HepG2 (cell line): ENCODE results near the gene SH2D3C. TPM values are rescaled to one million over a fixed set of nuclear protein-coding genes. Genes with fewer than 3 reads are reported as not detected.

Experiments used
- ARHGAP35 ChIP-seq: sonication (generic); formaldehyde crosslinking; IDR thresholded peaks from 2 replicates; pipeline ENCODE4 v1.9.0; 2022; ENCODE audit warnings: mild to moderate bottlenecking, inconsistent platforms, moderate library complexity, missing genetic modification reagents, borderline replicate concordance
- CBFB ChIP-seq: sonication (generic); formaldehyde crosslinking; IDR thresholded peaks from 2 replicates; pipeline ENCODE4 v1.4.0; 2020; ENCODE audit warnings: missing genetic modification reagents
- CENPX ChIP-seq: sonication (generic); formaldehyde crosslinking; IDR thresholded peaks from 2 replicates; pipeline ENCODE4 v1.9.0; 2021; ENCODE audit warnings: mild to moderate bottlenecking, missing genetic modification reagents, moderate library complexity
- HOMEZ ChIP-seq: IDR thresholded peaks from 2 replicates; pipeline ENCODE4 v1.6.1; 2016; ENCODE audit warnings: low read depth
- KLF16 ChIP-seq, 2 experiments: sonication (generic) in 1 of 2; formaldehyde crosslinking in 1 of 2; IDR thresholded peaks; 2 replicates each; pipeline versions ENCODE4 v1.6.1 to v1.8.0; 2016 to 2023; ENCODE audit warnings: missing genetic modification reagents in 2 of 2, missing compliant biosample characterization in 1 of 2
- SMAD9 ChIP-seq: sonication (generic); formaldehyde crosslinking; IDR thresholded peaks from 2 replicates; pipeline ENCODE4 v1.5.1; 2020; ENCODE audit warnings: mild to moderate bottlenecking, missing genetic modification reagents
- TCF7 ChIP-seq: sonication (generic); IDR thresholded peaks from 2 replicates; pipeline ENCODE4 v1.6.1; 2016; ENCODE audit warnings: antibody characterized with exemption, low read depth
- THYN1 ChIP-seq: sonication (generic); formaldehyde crosslinking; IDR thresholded peaks from 2 replicates; pipeline ENCODE4 v1.8.1; 2023; ENCODE audit warnings: low read depth, mild to moderate bottlenecking, moderate library complexity, missing genetic modification reagents, borderline replicate concordance
- TP53 ChIP-seq: sonication (generic); formaldehyde crosslinking; conservative IDR thresholded peaks from 2 replicates; pipeline ENCODE4 v1.4.0; 2020; ENCODE audit warnings: missing genetic modification reagents
- U2AF2 ChIP-seq: fragments of 200-400 bp; formaldehyde crosslinking; IDR thresholded peaks from 2 replicates; pipeline ENCODE4 v1.6.1; 2017; ENCODE audit warnings: low read depth, mild to moderate bottlenecking, low read length
- ZBTB8A ChIP-seq: sonication (generic); formaldehyde crosslinking; IDR thresholded peaks from 2 replicates; pipeline ENCODE4 v1.4.0; 2020; ENCODE audit warnings: mild to moderate bottlenecking, low read depth, missing genetic modification reagents, borderline replicate concordance
- ZFP62 ChIP-seq: sonication (generic); formaldehyde crosslinking; IDR thresholded peaks from 2 replicates; pipeline ENCODE4 v1.4.0; 2020; ENCODE audit warnings: missing genetic modification reagents
- ZNF251 ChIP-seq: sonication (generic); formaldehyde crosslinking; IDR thresholded peaks from 2 replicates; pipeline ENCODE4 v1.9.0; 2021; ENCODE audit warnings: mild to moderate bottlenecking, missing genetic modification reagents
- ZNF362 ChIP-seq: sonication (generic); formaldehyde crosslinking; IDR thresholded peaks from 2 replicates; pipeline ENCODE4 v1.4.0; 2020; ENCODE audit warnings: missing genetic modification reagents, mild to moderate bottlenecking, borderline replicate concordance
- ZNF383 ChIP-seq: sonication (generic); formaldehyde crosslinking; IDR thresholded peaks from 2 replicates; pipeline ENCODE4 v1.4.0; 2020; ENCODE audit warnings: missing genetic modification reagents, mild to moderate bottlenecking, borderline replicate concordance
- ZNF512B ChIP-seq: sonication (generic); formaldehyde crosslinking; IDR thresholded peaks from 2 replicates; pipeline ENCODE4 v1.5.1; 2020; ENCODE audit warnings: missing genetic modification reagents, mild to moderate bottlenecking, borderline replicate concordance
- ZNF572 ChIP-seq: sonication (generic); formaldehyde crosslinking; IDR thresholded peaks from 2 replicates; pipeline ENCODE4 v1.5.1; 2020; ENCODE audit warnings: mild to moderate bottlenecking, missing genetic modification reagents
- ZNF766 ChIP-seq: sonication (generic); formaldehyde crosslinking; IDR thresholded peaks from 2 replicates; pipeline ENCODE4 v1.5.0; 2020; ENCODE audit warnings: missing genetic modification reagents, borderline replicate concordance
- ZNF790 ChIP-seq: sonication (generic); formaldehyde crosslinking; IDR thresholded peaks from 2 replicates; pipeline ENCODE4 v1.8.0; 2022; ENCODE audit warnings: missing genetic modification reagents, mild to moderate bottlenecking, borderline replicate concordance
- polyA plus RNA-seq, 8 experiments: library from polyadenylated mRNA; depleted of rRNA in 3 of 8; stranded (reverse) in 7 of 8; unstranded in 1 of 8; fragments of >200 nt; fragmentation: Illumina TruSeq in 4 of 8; extraction: Trizol in 4 of 8; gene quantifications; 2 replicates each; pipeline versions ENCODE4 v1.2.1 to v1.2.3, GENCODE V29; 2011 to 2016; ENCODE audit warnings: low read depth in 4 of 8, missing spikeins in 1 of 8, mixed read lengths in 1 of 8; ENCODE audit not compliant: insufficient read depth in 1 of 8
- total RNA-seq, 5 experiments: library from RNA; depleted of rRNA; stranded (reverse); fragments of >200 nt; fragmentation: Illumina TruSeq; extraction: Trizol; gene quantifications; 2 replicates each; pipeline ENCODE4 v1.2.3, GENCODE V29; 2016; ENCODE audit warnings: low read depth in 1 of 5
- TF ChIP-seq, protein P1 (sequence below): sonication (generic); formaldehyde crosslinking; conservative IDR thresholded peaks from 2 replicates; pipeline ENCODE4 v1.5.0; 2020; ENCODE audit warnings: missing genetic modification reagents
- TF ChIP-seq, protein P2 (sequence below): sonication (generic); formaldehyde crosslinking; IDR thresholded peaks from 2 replicates; pipeline ENCODE4 v1.9.0; 2022; ENCODE audit warnings: low read depth, missing genetic modification reagents

Gene SH2D3C
- total and polyA plus RNA-seq, 2 of the 13 experiments (the other 11 are each of a cell fraction or from before 2014, with no cell fraction given): not detected

DNA sequence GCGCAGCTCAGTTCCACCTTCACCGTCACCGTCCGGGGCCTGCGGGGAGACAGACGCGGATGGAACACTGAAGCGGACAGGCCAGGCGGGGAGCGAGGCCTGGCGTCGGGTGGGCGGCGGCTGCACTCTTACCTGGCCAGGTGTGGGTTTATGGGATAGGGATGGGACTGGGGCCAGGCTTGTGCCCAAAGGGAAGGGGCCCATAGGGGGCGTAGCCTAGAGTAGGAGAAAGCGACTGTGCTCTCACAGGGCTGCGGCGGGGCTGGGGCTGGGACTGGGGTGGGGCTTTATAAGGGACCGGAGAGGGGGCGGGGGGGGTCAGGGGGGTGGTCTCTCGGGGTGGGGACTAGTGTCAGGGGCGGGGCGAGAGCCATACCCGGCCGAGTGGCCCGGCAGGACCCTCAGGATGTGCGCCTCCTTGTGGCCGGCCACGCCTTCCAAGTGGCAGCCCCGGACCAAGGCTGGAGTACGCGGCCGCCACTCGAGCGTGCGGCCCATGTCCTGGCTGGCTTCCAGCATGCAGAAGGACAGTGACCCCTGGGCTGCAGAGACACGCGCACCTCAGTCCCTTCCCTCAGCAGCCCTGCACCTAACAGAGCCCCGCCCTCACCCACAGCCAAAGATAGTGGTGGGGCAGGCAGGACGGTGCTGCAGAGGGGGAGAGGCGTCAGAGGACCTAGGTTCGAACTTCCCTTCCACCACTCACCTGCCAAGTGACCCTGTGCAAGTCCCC, 47.0 kb upstream of the SH2D3C start (continued):
- TF ChIP-seq ZNF251 (CRISPR knock-in tag) (no peak), ZBTB8A (CRISPR knock-in tag) (no peak), ZNF383 (no peak), TCF7 (no peak), CENPX (CRISPR knock-in tag) (no peak), HOMEZ (CRISPR knock-in tag) (no peak), ZNF766 (CRISPR knock-in tag) (no peak), ZNF362 (CRISPR knock-in tag) (peak; percentile 44), CBFB (no peak), KLF16 (CRISPR knock-in tag; IDR thresholded peaks at IDR 0.05) (no peak), ZNF512B (CRISPR knock-in tag) (no peak), THYN1 (no peak), ZFP62 (no peak), ARHGAP35 (CRISPR knock-in tag) (no peak), ZNF790 (CRISPR knock-in tag) (no peak), ZNF572 (CRISPR knock-in tag) (no peak), U2AF2 (no peak), TP53 (no peak), SMAD9 (CRISPR knock-in tag) (no peak)
- TF ChIP-seq, protein P1, sequence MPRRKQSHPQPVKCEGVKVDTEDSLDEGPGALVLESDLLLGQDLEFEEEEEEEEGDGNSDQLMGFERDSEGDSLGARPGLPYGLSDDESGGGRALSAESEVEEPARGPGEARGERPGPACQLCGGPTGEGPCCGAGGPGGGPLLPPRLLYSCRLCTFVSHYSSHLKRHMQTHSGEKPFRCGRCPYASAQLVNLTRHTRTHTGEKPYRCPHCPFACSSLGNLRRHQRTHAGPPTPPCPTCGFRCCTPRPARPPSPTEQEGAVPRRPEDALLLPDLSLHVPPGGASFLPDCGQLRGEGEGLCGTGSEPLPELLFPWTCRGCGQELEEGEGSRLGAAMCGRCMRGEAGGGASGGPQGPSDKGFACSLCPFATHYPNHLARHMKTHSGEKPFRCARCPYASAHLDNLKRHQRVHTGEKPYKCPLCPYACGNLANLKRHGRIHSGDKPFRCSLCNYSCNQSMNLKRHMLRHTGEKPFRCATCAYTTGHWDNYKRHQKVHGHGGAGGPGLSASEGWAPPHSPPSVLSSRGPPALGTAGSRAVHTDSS: no peak
- TF ChIP-seq, protein P2, sequence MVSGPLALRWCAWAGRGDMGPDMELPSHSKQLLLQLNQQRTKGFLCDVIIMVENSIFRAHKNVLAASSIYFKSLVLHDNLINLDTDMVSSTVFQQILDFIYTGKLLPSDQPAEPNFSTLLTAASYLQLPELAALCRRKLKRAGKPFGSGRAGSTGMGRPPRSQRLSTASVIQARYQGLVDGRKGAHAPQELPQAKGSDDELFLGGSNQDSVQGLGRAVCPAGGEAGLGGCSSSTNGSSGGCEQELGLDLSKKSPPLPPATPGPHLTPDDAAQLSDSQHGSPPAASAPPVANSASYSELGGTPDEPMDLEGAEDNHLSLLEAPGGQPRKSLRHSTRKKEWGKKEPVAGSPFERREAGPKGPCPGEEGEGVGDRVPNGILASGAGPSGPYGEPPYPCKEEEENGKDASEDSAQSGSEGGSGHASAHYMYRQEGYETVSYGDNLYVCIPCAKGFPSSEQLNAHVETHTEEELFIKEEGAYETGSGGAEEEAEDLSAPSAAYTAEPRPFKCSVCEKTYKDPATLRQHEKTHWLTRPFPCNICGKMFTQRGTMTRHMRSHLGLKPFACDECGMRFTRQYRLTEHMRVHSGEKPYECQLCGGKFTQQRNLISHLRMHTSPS: peak; percentile 70; the same call in 1 of the 2 replicates
